Left renal pelvis (tissue), 4 donors: ENCODE measurements around the gene UFD1. TPM values are rescaled to one million over a fixed set of nuclear protein-coding genes. Genes with fewer than 3 reads are reported as not detected.

Source experiments
- DNase-seq, 4 donors: peaks; one replicate each; pipeline ENCODE4 v3.0.0-alpha.2; 2013; ENCODE audit warnings: low read depth in 4 of 4, low spot score in 3 of 4
- polyA plus RNA-seq, 4 donors: library from polyadenylated mRNA; unstranded; fragments of 120-200 nt; gene quantifications; one replicate each; pipeline ENCODE4 v1.2.1, GENCODE V29; 2013; ENCODE audit not compliant: insufficient read length in 4 of 4

Gene UFD1
- polyA plus RNA-seq, 4 donors = 47.5 to 75.4 (median 61.7) TPM

DNA sequence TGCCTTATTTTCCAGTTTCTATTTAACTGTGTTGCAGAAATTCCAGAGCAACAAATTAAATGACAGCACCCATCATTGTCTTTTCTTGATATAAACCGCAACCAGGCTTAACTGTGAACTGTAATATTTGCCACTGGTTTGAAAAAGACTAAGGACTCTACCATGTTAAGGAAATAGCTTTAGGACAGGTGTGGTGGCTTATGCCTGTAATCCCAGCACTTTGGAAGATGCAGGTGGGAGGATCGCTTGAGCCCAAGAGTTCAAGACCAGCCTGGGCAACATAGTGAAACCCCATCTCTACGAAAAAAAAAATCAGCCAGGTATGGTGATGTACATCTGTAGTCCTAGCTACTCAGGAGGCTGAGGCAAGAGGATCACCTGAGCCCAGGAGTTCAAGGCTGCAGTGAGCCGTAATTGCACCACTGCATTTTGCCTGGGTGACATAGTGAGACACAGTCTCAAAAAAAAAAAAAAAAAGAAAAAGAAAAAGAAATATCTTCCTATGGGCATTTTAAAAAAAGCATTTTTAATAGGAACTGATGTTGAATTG, 76.3 kb downstream of the UFD1 start:
- DNase-seq = no peak

DNA sequence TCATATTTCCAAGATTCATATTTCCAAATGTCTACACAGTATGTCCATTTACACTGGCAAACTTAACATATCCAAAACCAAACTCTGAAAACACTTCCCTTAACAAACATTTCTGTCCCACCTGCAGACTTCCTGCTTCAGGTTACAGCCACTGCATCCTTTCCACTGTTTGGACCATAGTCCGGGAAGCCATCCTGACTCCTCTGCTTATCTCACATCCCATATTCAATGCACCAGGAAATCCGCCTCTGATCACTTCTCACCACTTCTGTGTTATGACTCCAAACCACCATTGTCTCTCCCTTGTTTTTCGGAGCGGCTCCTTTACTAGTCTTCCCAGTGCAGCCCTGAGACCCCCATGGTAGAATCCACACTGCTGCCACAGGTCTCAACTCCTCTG, 77.5 kb downstream of the UFD1 start:
- no peak for DNase-seq

DNA sequence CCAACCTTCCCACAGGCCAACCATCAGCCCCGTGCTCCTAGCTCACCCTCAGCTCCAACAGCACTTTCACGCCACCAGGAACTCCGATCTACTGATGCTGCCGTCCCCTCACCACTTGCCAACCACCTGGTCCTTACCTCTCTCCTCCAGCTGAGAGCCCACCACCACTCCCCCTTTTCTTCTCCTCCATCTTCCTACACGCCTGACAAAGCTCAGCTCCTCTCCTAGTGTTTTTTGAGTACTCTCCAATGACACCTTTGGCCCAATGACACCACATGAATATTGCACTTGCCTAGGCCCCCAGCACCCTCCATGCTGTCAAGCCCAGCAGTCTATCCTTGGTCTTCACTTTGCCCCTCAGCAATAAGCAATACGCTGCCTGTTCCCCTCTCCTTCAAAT, 78.1 kb downstream of the UFD1 start:
- DNase-seq = no peak

Other genes starting within 250 kb of the UFD1 start
- gene CLTCL1, start 187.5 kb downstream of the UFD1 start, polyA plus RNA-seq = 1 to 10 TPM; 5.2 to 6.7 (median 6.0) TPM
- gene HIRA, start 47.5 kb downstream of the UFD1 start, polyA plus RNA-seq = 10 to 100 TPM; 22.8 to 32.8 (median 31.2) TPM
- 10 to 100 TPM; 30.8 to 50.0 (median 44.3) TPM for gene MRPL40, start 46.6 kb downstream of the UFD1 start, polyA plus RNA-seq
- gene C22orf39, start 31.5 kb downstream of the UFD1 start, polyA plus RNA-seq = 10 to 100 TPM; 39.6 to 46.4 (median 43.2) TPM
- 10 to 100 TPM; 14.0 to 23.6 (median 19.9) TPM for gene CDC45, start 727 bp upstream of the UFD1 start, polyA plus RNA-seq
- 10 to 100 TPM; 19.4 to 39.7 (median 21.4) TPM for gene CLDN5, start 45.2 kb upstream of the UFD1 start, polyA plus RNA-seq
- gene SEPTIN5, start 235.3 kb upstream of the UFD1 start, polyA plus RNA-seq = 10 to 100 TPM; 33.9 to 51.7 (median 34.2) TPM
- 1 to 10 TPM; 1.6 to 6.1 (median 4.3) TPM for gene GP1BB, start 244.3 kb upstream of the UFD1 start, polyA plus RNA-seq